SW480 (cell line): ENCODE measurements around the gene MAPKAPK2.

Experiments used
- DNase-seq: peaks from one replicate; pipeline ENCODE4 v3.0.0-alpha.2; 2016; ENCODE audit warnings: low spot score

MAPKAPK2 gene

GRCh38 chr1:206660136-206660535, 24.6 kb upstream of the MAPKAPK2 start:
- no peak for DNase-seq

- DNase-seq, result no peak
Measured at GRCh38 chr1:206661161-206661820, 23.4 kb upstream of the MAPKAPK2 start.

- no peak for DNase-seq
Measured at GRCh38 chr1:206662396-206663092, 22.2 kb upstream of the MAPKAPK2 start.

GRCh38 chr1:206663362-206663761, 21.3 kb upstream of the MAPKAPK2 start:
- DNase-seq, result no peak

GRCh38 chr1:206663832-206664652, 20.7 kb upstream of the MAPKAPK2 start:
- DNase-seq, result peak; percentile 33

- DNase-seq, result no peak
Measured at GRCh38 chr1:206664740-206665139, 20.0 kb upstream of the MAPKAPK2 start.

GRCh38 chr1:206666031-206666561, 18.6 kb upstream of the MAPKAPK2 start:
- DNase-seq, result no peak

GRCh38 chr1:206666954-206667665, 17.6 kb upstream of the MAPKAPK2 start:
- no peak for DNase-seq

GRCh38 chr1:206668351-206668750, 16.4 kb upstream of the MAPKAPK2 start:
- no peak for DNase-seq

GRCh38 chr1:206668874-206669410, 15.8 kb upstream of the MAPKAPK2 start:
- no peak for DNase-seq

GRCh38 chr1:206672011-206672688, 12.6 kb upstream of the MAPKAPK2 start:
- no peak for DNase-seq

- no peak for DNase-seq
Measured at GRCh38 chr1:206672844-206673758, 11.6 kb upstream of the MAPKAPK2 start.

GRCh38 chr1:206674236-206674635, 10.5 kb upstream of the MAPKAPK2 start:
- no peak for DNase-seq

GRCh38 chr1:206674745-206675175, 9.9 kb upstream of the MAPKAPK2 start:
- DNase-seq, result no peak

- no peak for DNase-seq
Measured at GRCh38 chr1:206676499-206676898, 8.2 kb upstream of the MAPKAPK2 start.

- no peak for DNase-seq
Measured at GRCh38 chr1:206678490-206678889, 6.2 kb upstream of the MAPKAPK2 start.

- no peak for DNase-seq
Measured at GRCh38 chr1:206679738-206680211, 4.9 kb upstream of the MAPKAPK2 start.

GRCh38 chr1:206680279-206680678, 4.4 kb upstream of the MAPKAPK2 start:
- DNase-seq, result no peak

GRCh38 chr1:206681359-206681758, 3.3 kb upstream of the MAPKAPK2 start:
- DNase-seq, result no peak

GRCh38 chr1:206682111-206682510, 2.6 kb upstream of the MAPKAPK2 start:
- DNase-seq, result no peak
